WTC11 (cell line): ENCODE measurements around the gene SERF2.

Experiments used
- CTCF ChIP-seq: fragments of 200-600 bp; IDR thresholded peaks from 2 replicates; pipeline ENCODE4 v1.8.0; 2022; ENCODE audit warnings: antibody characterized with exemption
- TF ChIP-seq, protein P1 (sequence below): sonication (generic); formaldehyde crosslinking; IDR thresholded peaks from 2 replicates; pipeline ENCODE4 v1.8.0; 2022; ENCODE audit warnings: mild to moderate bottlenecking, missing genetic modification reagents

DNA sequence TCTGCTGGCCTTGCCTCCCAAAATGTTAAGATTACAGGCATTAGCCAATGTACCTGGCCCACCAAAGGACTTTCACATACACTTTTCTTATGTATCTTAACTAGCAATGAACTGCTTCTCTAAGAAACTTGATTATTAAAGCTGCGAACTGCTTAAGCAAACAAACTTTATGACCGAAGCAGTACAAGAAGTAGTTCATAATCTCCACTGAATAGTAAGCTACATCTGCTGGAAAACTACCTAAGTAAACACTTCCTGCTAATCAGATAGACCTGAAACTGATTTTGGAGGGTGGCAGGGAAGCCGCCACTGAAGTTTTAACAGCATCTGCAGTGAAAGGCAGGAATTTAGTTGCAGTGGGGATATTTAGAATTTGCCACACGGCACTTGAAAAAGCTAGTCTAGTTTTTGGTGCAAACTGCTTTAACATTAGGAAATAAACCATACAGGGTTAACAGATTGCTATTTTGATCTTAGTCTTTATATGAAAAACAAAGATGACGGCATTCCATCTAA is 16.4 kb downstream of the SERF2 start:
- TF ChIP-seq CTCF: no peak
- TF ChIP-seq, protein P1, sequence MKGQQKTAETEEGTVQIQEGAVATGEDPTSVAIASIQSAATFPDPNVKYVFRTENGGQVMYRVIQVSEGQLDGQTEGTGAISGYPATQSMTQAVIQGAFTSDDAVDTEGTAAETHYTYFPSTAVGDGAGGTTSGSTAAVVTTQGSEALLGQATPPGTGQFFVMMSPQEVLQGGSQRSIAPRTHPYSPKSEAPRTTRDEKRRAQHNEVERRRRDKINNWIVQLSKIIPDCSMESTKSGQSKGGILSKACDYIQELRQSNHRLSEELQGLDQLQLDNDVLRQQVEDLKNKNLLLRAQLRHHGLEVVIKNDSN (CRISPR knock-in tag): no peak
